HepG2 (cell line): ENCODE results near the gene CHPF. TPM values are rescaled to one million over a fixed set of nuclear protein-coding genes. Genes with fewer than 3 reads are reported as not detected.

Experiments
- ARNT2 ChIP-seq: sonication (generic); formaldehyde crosslinking; IDR thresholded peaks from 2 replicates; pipeline ENCODE4 v1.8.0; 2022; ENCODE audit warnings: mild to moderate bottlenecking, low read depth, missing genetic modification reagents, moderate library complexity
- ATF2 ChIP-seq: sonication (generic); formaldehyde crosslinking; IDR thresholded peaks from 2 replicates; pipeline ENCODE4 v1.4.0; 2020; ENCODE audit warnings: missing genetic modification reagents
- CSRNP1 ChIP-seq: sonication (generic); formaldehyde crosslinking; IDR thresholded peaks from 2 replicates; pipeline ENCODE4 v1.8.1; 2023; ENCODE audit warnings: mild to moderate bottlenecking, missing genetic modification reagents
- CSRNP2 ChIP-seq: sonication (generic); formaldehyde crosslinking; conservative IDR thresholded peaks from 2 replicates; pipeline ENCODE4 v1.8.0; 2022; ENCODE audit warnings: low read depth, missing genetic modification reagents
- FOSL1 ChIP-seq: sonication (generic); formaldehyde crosslinking; IDR thresholded peaks from 2 replicates; pipeline ENCODE4 v1.9.0; 2021; ENCODE audit warnings: missing genetic modification reagents, borderline replicate concordance
- GPN1 ChIP-seq: sonication (generic); formaldehyde crosslinking; IDR thresholded peaks from 2 replicates; pipeline ENCODE4 v1.5.1; 2020; ENCODE audit warnings: missing genetic modification reagents, borderline replicate concordance
- KDM6A ChIP-seq: IDR thresholded peaks from 2 replicates; pipeline ENCODE4 v1.6.1; 2016; ENCODE audit warnings: low read depth
- KLF9 ChIP-seq: IDR thresholded peaks from 2 replicates; pipeline ENCODE4 v1.6.1; 2016; ENCODE audit warnings: low read depth
- NFAT5 ChIP-seq: sonication (generic); formaldehyde crosslinking; IDR thresholded peaks from 2 replicates; pipeline ENCODE4 v1.4.0; 2020; ENCODE audit warnings: missing genetic modification reagents
- SMAD3 ChIP-seq: sonication (generic); formaldehyde crosslinking; IDR thresholded peaks from 2 replicates; pipeline ENCODE4 v1.4.0; 2020; ENCODE audit warnings: missing genetic modification reagents
- TIGD3 ChIP-seq: sonication (generic); formaldehyde crosslinking; IDR thresholded peaks from 2 replicates; pipeline ENCODE4 v1.5.1; 2020; ENCODE audit warnings: mild to moderate bottlenecking, missing genetic modification reagents, borderline replicate concordance
- ZNF10 ChIP-seq: sonication (generic); formaldehyde crosslinking; IDR thresholded peaks from 2 replicates; pipeline ENCODE4 v1.4.0; 2020; ENCODE audit warnings: mild to moderate bottlenecking, low read depth, missing genetic modification reagents, borderline replicate concordance
- ZNF121 ChIP-seq: sonication (generic); formaldehyde crosslinking; IDR thresholded peaks from 2 replicates; pipeline ENCODE4 v1.5.0; 2020; ENCODE audit warnings: mild to moderate bottlenecking, missing genetic modification reagents
- ZNF691 ChIP-seq: sonication (generic); formaldehyde crosslinking; IDR thresholded peaks from 2 replicates; pipeline ENCODE4 v1.4.0; 2020; ENCODE audit warnings: missing genetic modification reagents, low read depth, mild to moderate bottlenecking, borderline replicate concordance
- ZNF773 ChIP-seq: sonication (generic); formaldehyde crosslinking; IDR thresholded peaks from 2 replicates; pipeline ENCODE4 v1.4.0; 2020; ENCODE audit warnings: missing genetic modification reagents, borderline replicate concordance
- ZSCAN25 ChIP-seq: sonication (generic); formaldehyde crosslinking; IDR thresholded peaks from 2 replicates; pipeline ENCODE4 v1.8.0; 2022; ENCODE audit warnings: mild to moderate bottlenecking, missing genetic modification reagents
- polyA plus RNA-seq, 8 experiments: library from polyadenylated mRNA; depleted of rRNA in 3 of 8; stranded (reverse) in 7 of 8; unstranded in 1 of 8; fragments of >200 nt; fragmentation: Illumina TruSeq in 4 of 8; extraction: Trizol in 4 of 8; gene quantifications; 2 replicates each; pipeline versions ENCODE4 v1.2.1 to v1.2.3, GENCODE V29; 2011 to 2016; ENCODE audit warnings: low read depth in 4 of 8, missing spikeins in 1 of 8, mixed read lengths in 1 of 8; ENCODE audit not compliant: insufficient read depth in 1 of 8
- total RNA-seq, 5 experiments: library from RNA; depleted of rRNA; stranded (reverse); fragments of >200 nt; fragmentation: Illumina TruSeq; extraction: Trizol; gene quantifications; 2 replicates each; pipeline ENCODE4 v1.2.3, GENCODE V29; 2016; ENCODE audit warnings: low read depth in 1 of 5

Gene CHPF
- total and polyA plus RNA-seq, 2 of the 13 experiments (the other 11 are each of a cell fraction or from before 2014, with no cell fraction given): 79.6 to 111 TPM

GRCh38 chr2:219543596-219544358, at the start of gene CHPF, which contains the start of gene TMEM198 (continued):
- TF ChIP-seq NFAT5 (CRISPR knock-in tag) (peak; percentile 89; the same call in 1 of the 2 replicates), KDM6A (no peak), ZNF121 (CRISPR knock-in tag) (no peak), ZNF773 (CRISPR knock-in tag) (peak; percentile 94), TIGD3 (CRISPR knock-in tag) (0 out of 2 replicates have a peak, but pooled peaks have one; percentile 54), KLF9 (CRISPR knock-in tag) (no peak), ATF2 (CRISPR knock-in tag) (peak; percentile 99), ARNT2 (CRISPR knock-in tag) (peak; percentile 72), ZNF691 (CRISPR knock-in tag) (peak; percentile 51; the same call in 1 of the 2 replicates), ZNF10 (CRISPR knock-in tag) (no peak), ZSCAN25 (peak; percentile 63), FOSL1 (CRISPR knock-in tag) (peak; percentile 55; the same call in 1 of the 2 replicates), CSRNP2 (no peak), SMAD3 (peak; percentile 78; the same call in 1 of the 2 replicates), GPN1 (CRISPR knock-in tag) (no peak), CSRNP1 (CRISPR knock-in tag) (peak; percentile 61)
